DOHH2 (cell line): Measurements from ENCODE around the gene PHYH.

Experiments
- CTCF ChIP-seq: fragments of 200-600 bp; sonication (generic); IDR thresholded peaks from one replicate; pipeline ENCODE4 v1.5.1; 2014; ENCODE audit warnings: antibody characterized with exemption, mild to moderate bottlenecking, low read depth, low read length; ENCODE audit not compliant: poor library complexity, severe bottlenecking
- EZH2phosphoT487 ChIP-seq: fragments of 200-600 bp; sonication (generic); IDR thresholded peaks from 2 replicates; pipeline ENCODE4 v1.6.1; 2017; ENCODE audit warnings: borderline replicate concordance, mild to moderate bottlenecking, antibody characterized with exemption, low read length, moderate library complexity, mixed read lengths

- no peak for TF ChIP-seq CTCF
- TF ChIP-seq EZH2phosphoT487, result no peak
Observed at GRCh38 chr10:13338390-13339110, 38.7 kb upstream of the PHYH start.
